ENCODE results near the gene PYCR2.

PYCR2 gene

DNA sequence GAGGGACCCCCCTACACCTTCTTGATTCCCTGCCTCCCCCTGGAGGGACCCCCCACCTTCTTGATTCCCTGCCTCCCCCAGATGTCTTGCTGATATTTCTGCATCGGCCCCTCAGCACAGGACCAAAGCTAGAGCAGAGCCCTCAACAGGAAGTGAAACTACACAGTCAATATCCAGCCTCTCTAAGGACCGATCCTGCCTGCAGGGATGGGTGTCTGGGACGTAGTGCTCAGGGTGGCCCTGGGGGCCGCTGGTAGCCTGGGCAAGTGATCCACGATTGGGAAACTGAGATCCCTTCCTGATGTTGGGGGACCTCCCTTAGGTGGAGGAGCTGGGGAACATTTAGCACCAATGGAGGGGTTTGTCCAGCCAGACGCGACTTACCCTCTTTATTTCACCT lies 20.9 kb upstream of the PYCR2 start:
- H3K36me3 ChIP-seq, result no peaks in the 10 kb centered on the region
- TF ChIP-seq, protein P1, sequence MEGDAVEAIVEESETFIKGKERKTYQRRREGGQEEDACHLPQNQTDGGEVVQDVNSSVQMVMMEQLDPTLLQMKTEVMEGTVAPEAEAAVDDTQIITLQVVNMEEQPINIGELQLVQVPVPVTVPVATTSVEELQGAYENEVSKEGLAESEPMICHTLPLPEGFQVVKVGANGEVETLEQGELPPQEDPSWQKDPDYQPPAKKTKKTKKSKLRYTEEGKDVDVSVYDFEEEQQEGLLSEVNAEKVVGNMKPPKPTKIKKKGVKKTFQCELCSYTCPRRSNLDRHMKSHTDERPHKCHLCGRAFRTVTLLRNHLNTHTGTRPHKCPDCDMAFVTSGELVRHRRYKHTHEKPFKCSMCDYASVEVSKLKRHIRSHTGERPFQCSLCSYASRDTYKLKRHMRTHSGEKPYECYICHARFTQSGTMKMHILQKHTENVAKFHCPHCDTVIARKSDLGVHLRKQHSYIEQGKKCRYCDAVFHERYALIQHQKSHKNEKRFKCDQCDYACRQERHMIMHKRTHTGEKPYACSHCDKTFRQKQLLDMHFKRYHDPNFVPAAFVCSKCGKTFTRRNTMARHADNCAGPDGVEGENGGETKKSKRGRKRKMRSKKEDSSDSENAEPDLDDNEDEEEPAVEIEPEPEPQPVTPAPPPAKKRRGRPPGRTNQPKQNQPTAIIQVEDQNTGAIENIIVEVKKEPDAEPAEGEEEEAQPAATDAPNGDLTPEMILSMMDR (IDR thresholded peaks at IDR 0.05; ENCODE audit: low read depth, low read length), result no peak
- no peaks in the 10 kb centered on the region for H3K27me3 ChIP-seq
- no peaks in the 10 kb centered on the region for H3K9me3 ChIP-seq
- no peaks in the 10 kb centered on the region for H3K4me1 ChIP-seq
- no peak for DNase-seq
- no peak overlapping the region for H3K4me3 ChIP-seq (ENCODE audit: low read depth, low read length)

DNA sequence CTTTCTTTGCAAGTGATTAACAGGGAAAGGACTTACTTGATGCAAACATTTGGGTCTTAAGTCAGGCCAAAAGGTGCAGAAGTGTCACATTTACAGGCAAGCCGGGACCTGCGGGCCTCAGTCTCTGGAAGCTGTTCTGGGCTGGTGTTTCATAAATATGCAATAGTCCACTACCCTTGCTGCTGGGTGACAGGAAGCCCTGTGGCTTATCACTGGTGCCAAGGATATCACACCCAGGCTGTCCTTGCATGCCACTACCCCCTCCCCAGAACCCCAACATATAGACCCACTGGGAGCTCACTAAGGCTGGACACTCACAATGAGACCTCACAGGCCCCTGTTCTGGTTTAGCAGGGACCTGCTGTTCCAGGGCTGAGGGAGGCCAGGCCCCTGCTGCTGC lies 20.3 kb upstream of the PYCR2 start:
- Histone ChIP-seq H3K36me3 (no peaks in the 10 kb centered on the region), H3K4me3 (ENCODE audit: low read depth, low read length) (no peak overlapping the region), H3K9me3 (no peaks in the 10 kb centered on the region), H3K4me1 (no peaks in the 10 kb centered on the region), H3K27me3 (no peaks in the 10 kb centered on the region)
- TF ChIP-seq, protein P1 (IDR thresholded peaks at IDR 0.05; ENCODE audit: low read depth, low read length), result no peak
- DNase-seq, result no peak

DNA sequence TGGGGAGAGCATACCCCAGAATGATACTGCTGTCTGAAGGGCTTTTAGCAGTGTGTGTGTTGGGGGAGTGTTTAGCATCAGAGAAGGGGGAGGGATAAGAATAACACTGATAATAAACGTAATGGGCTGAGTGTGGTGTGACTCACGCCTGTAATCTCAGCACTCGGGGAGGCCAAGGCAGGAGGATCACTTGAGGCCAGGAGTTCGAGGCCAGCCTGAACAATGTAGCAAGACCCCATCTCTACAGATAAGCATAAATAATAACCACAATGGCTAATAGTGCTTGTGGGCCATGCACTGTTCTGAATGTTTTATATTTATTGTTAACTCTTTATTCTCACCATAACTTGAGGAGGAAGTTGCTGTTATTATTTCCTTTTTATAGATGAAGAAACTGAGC lies 19.5 kb upstream of the PYCR2 start:
- Histone ChIP-seq H3K9me3 (no peaks in the 10 kb centered on the region), H3K4me3 (ENCODE audit: low read depth, low read length) (no peak overlapping the region), H3K4me1 (no peaks in the 10 kb centered on the region), H3K27me3 (no peaks in the 10 kb centered on the region), H3K36me3 (no peaks in the 10 kb centered on the region)
- DNase-seq, result no peak
- TF ChIP-seq, protein P1 (IDR thresholded peaks at IDR 0.05; ENCODE audit: low read depth, low read length), result no peak

DNA sequence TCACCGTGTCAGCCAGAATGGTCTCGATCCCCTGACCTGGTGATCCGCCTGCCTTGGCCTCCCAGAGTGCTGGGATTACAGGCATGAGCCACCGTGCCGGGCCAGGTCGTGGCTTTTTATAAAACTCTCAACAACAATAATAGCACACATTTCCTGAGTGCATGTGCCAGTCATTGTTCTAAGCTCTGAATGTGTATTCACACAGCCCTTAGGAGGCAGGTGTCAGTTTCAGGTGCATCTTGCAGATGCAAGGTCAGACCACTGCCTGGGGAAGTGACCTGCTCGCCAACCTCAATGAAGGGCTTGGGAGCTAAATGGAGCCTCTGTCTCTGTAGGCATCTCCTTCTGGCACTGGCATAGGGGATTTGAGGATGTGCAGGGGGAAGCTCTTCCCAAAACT lies 18.5 kb upstream of the PYCR2 start:
- H3K4me3 ChIP-seq (ENCODE audit: low read depth, low read length), result no peak overlapping the region
- no peak for DNase-seq
- H3K9me3 ChIP-seq, result no peaks in the 10 kb centered on the region
- no peaks in the 10 kb centered on the region for H3K27me3 ChIP-seq
- TF ChIP-seq, protein P1 (IDR thresholded peaks at IDR 0.05; ENCODE audit: low read depth, low read length), result no peak
- no peaks in the 10 kb centered on the region for H3K4me1 ChIP-seq
- no peaks in the 10 kb centered on the region for H3K36me3 ChIP-seq

DNA sequence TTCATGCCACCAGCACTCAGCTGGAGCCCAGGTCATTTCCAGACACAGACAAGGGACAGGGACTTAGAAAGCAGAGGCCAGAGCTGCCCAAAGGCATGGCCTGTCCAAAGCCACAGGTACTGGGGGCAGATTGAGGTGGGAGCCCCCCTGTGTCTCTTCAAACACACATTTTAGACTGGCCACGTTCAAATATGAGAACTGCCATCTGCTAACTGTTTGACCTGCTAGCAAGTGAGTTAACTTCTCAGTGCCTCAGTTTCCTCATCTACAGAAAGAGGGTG lies 17.8 kb upstream of the PYCR2 start:
- Histone ChIP-seq H3K4me3 (ENCODE audit: low read depth, low read length) (no peak overlapping the region), H3K9me3 (no peaks in the 10 kb centered on the region), H3K4me1 (no peaks in the 10 kb centered on the region), H3K27me3 (no peaks in the 10 kb centered on the region), H3K36me3 (no peaks in the 10 kb centered on the region)
- no peak for DNase-seq
- TF ChIP-seq, protein P1 (IDR thresholded peaks at IDR 0.05; ENCODE audit: low read depth, low read length), result no peak

DNA sequence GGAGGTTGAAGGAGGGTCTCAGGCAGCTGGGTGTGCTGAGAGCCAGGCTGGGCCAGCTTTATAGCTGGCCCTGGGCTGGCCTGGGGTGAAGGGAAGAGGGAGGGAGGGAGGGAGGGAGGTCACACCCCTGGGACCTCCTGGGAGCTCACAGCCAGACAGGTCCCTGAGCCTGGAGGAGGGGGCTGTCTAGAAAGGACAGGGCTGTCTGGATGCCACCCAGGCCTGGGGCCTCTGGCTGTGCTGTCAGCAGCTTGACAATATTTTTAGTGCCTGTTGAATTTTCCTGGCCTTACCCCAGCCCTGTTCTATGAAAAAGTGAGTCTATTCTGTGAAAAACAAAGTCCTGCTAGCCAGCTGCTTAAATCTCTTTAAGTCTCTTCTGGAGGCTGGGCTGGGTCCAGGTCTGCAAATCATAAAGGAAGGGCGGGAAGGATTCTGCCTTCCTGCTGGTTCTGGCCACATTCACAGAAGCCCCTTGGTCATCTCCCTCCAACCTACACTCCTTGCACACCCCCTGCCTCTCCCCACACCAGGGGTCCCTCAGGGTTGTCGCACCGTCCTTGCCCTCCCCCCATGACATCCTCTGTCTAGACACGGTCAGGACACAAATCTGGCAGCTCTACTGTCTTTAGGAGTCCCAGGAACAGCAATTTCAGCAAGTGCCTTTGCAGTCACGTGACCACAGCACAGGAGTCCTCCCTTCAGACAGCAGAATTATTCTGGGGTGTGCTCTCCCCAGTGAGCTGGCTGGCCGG lies 17.3 kb upstream of the PYCR2 start, which contains the start of gene LEFTY2:
Gene LEFTY2 (minus strand): TSS at position 34 of the 755 bp plus-strand sequence. CDS start 80 bp downstream, outside the sequence.
- Histone ChIP-seq H3K4me1 (no peaks in the 10 kb centered on the region), H3K27me3 (no peaks in the 10 kb centered on the region)
- no peak for DNase-seq

More for the DNA sequence above, 17.3 kb upstream of the PYCR2 start, which contains the start of gene LEFTY2:
- H3K4me3 ChIP-seq (ENCODE audit: low read depth, low read length), result no peak within 1 kb of the TSS
- TF ChIP-seq, protein P1 (IDR thresholded peaks at IDR 0.05; ENCODE audit: low read depth, low read length), result no peak
- no peaks in the 10 kb centered on the region for H3K36me3 ChIP-seq
- H3K9me3 ChIP-seq, result no peaks in the 10 kb centered on the region
